DND-41 (cell line): ENCODE results near the gene ANKRD33.

Source experiments
- CTCF ChIP-seq: IDR thresholded peaks from 2 replicates; pipeline ENCODE4 v1.5.1; 2012; ENCODE audit warnings: borderline replicate concordance, low read length, moderate library complexity, mild to moderate bottlenecking; ENCODE audit not compliant: poor library complexity, severe bottlenecking; ENCODE audit errors: extremely low read depth
- EZH2 ChIP-seq: IDR thresholded peaks from 3 replicates; pipeline ENCODE4 v1.6.1; 2012; ENCODE audit warnings: borderline replicate concordance, low read depth, mild to moderate bottlenecking, moderate library complexity, low read length, inconsistent platforms; ENCODE audit not compliant: severe bottlenecking

- no peak for TF ChIP-seq CTCF
- TF ChIP-seq EZH2, result no peak
Measured at GRCh38 chr12:51852404-51853137, 35.3 kb upstream of the ANKRD33 start.
